GM12874 (cell line): ENCODE data around the gene UBXN4.

Source experiments
- CTCF ChIP-seq: IDR thresholded peaks from 2 replicates; pipeline ENCODE4 v1.5.1; 2011; ENCODE audit warnings: low read depth, mild to moderate bottlenecking, control low read depth, low read length, moderate library complexity; ENCODE audit not compliant: insufficient read depth

Gene UBXN4

GRCh38 chr2:135743860-135744259 lies 2.2 kb downstream of the UBXN4 start:
- TF ChIP-seq CTCF, result no peak

GRCh38 chr2:135744760-135745314 lies 3.2 kb downstream of the UBXN4 start:
- TF ChIP-seq CTCF, result no peak

- no peak for TF ChIP-seq CTCF
Measured at GRCh38 chr2:135745545-135745944, 3.9 kb downstream of the UBXN4 start.

- TF ChIP-seq CTCF, result no peak
Measured at GRCh38 chr2:135755573-135755972, 13.9 kb downstream of the UBXN4 start.

- no peak for TF ChIP-seq CTCF
Measured at GRCh38 chr2:135756692-135757091, 15.0 kb downstream of the UBXN4 start.

- no peak for TF ChIP-seq CTCF
Measured at GRCh38 chr2:135762022-135762421, 20.4 kb downstream of the UBXN4 start.

GRCh38 chr2:135762530-135762929 lies 20.9 kb downstream of the UBXN4 start:
- TF ChIP-seq CTCF, result no peak
